ENCODE results near the gene CTTN.

The CTTN gene

GRCh38 chr11:70409437-70409836, 11.1 kb downstream of the CTTN start:
- no peak for DNase-seq (ENCODE audit: low read depth in 2 of 2)
- no peak for TF ChIP-seq CTCF (IDR thresholded peaks at IDR 0.05; ENCODE audit: low read depth, low read length)
- no peak overlapping the region for H3K4me3 ChIP-seq (replicated peaks in 1 of 2; ENCODE audit: low read depth in 2 of 2, low read length in 2 of 2)

- TF ChIP-seq CTCF (IDR thresholded peaks at IDR 0.05; ENCODE audit: low read depth, low read length): no peak
- no peak for DNase-seq (ENCODE audit: low read depth in 2 of 2)
- H3K4me3 ChIP-seq (replicated peaks in 1 of 2; ENCODE audit: low read depth in 2 of 2, low read length in 2 of 2): no peak overlapping the region
Measured at GRCh38 chr11:70409871-70410270, 11.5 kb downstream of the CTTN start.

- no peak for TF ChIP-seq CTCF (IDR thresholded peaks at IDR 0.05; ENCODE audit: low read depth, low read length)
- H3K4me3 ChIP-seq (replicated peaks in 1 of 2; ENCODE audit: low read depth in 2 of 2, low read length in 2 of 2): no peak overlapping the region
Measured at GRCh38 chr11:70410276-70411205, 12.2 kb downstream of the CTTN start.

GRCh38 chr11:70411713-70412452, 13.6 kb downstream of the CTTN start:
- no peak for DNase-seq (ENCODE audit: low read depth in 2 of 2)
- TF ChIP-seq CTCF (IDR thresholded peaks at IDR 0.05; ENCODE audit: low read depth, low read length): no peak
- no peak overlapping the region for H3K4me3 ChIP-seq (replicated peaks in 1 of 2; ENCODE audit: low read depth in 2 of 2, low read length in 2 of 2)

More at GRCh38 chr11:70410276-70411205, 12.2 kb downstream of the CTTN start:
- DNase-seq (ENCODE audit: low read depth in 2 of 2): no peak

- TF ChIP-seq CTCF (IDR thresholded peaks at IDR 0.05; ENCODE audit: low read depth, low read length): no peak
- H3K4me3 ChIP-seq (replicated peaks in 1 of 2; ENCODE audit: low read depth in 2 of 2, low read length in 2 of 2): no peak overlapping the region
- no peak for DNase-seq (ENCODE audit: low read depth in 2 of 2)
Measured at GRCh38 chr11:70413151-70413550, 14.8 kb downstream of the CTTN start.

- no peak for DNase-seq (ENCODE audit: low read depth in 2 of 2)
- no peak overlapping the region for H3K4me3 ChIP-seq (replicated peaks in 1 of 2; ENCODE audit: low read depth in 2 of 2, low read length in 2 of 2)
- TF ChIP-seq CTCF (IDR thresholded peaks at IDR 0.05; ENCODE audit: low read depth, low read length): no peak
Measured at GRCh38 chr11:70414341-70415100, 16.2 kb downstream of the CTTN start.

Data from cardiac fibroblast (primary cell).